Activated T-cell treated with anti-CD3 and anti-CD28 coated beads for 48 hours (primary cell): ENCODE measurements around the gene CCDC87.
"Not testable (repeated sequence)": the region's sequence is repeated elsewhere in the genome, so short reads cannot be mapped to it uniquely, and the experiment has no call there.

Source experiments
- DNase-seq: peaks from one replicate; pipeline ENCODE4 v3.0.0-alpha.2; 2020; ENCODE audit warnings: low read depth

CCDC87 gene

DNA sequence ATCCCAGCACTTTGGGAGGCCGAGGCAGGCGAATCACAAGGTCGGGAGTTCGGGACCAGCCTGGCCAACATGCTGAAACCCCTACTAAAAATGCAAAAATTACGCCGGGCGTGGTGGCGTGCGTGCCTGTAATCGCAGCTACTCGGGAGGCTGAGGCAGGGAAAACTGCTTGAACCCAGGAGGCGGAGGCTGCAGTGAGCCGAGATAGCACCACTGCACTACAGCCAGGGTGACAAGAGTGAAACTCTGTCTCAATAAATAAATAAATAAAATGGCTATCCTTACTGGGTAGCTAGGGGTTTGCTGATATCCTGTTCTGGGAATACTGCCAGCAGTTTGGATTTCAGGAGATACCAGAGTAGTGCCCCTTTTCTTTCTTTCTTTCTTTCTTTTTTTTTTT lies 21.2 kb upstream of the CCDC87 start:
- no peak for DNase-seq

DNA sequence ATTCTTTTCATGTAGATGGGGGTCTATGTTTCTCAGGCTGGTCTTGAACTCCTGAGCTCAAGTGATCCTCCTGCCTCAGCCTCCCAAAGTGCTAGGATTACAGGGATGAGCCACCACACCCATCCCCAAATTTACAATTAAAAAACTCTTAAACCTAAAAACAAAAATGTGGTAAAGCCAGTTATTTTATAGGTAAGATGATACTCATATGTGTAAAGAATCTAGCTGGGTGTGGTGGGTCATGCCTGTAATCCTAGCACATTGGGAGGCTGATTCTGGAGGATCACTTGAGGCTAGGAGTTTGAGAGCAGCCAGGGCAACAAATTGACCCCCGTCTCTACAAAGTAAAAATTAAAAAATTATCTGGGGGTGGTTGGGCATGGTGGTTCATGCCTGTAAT lies 19.6 kb upstream of the CCDC87 start:
- no peak for DNase-seq

DNA sequence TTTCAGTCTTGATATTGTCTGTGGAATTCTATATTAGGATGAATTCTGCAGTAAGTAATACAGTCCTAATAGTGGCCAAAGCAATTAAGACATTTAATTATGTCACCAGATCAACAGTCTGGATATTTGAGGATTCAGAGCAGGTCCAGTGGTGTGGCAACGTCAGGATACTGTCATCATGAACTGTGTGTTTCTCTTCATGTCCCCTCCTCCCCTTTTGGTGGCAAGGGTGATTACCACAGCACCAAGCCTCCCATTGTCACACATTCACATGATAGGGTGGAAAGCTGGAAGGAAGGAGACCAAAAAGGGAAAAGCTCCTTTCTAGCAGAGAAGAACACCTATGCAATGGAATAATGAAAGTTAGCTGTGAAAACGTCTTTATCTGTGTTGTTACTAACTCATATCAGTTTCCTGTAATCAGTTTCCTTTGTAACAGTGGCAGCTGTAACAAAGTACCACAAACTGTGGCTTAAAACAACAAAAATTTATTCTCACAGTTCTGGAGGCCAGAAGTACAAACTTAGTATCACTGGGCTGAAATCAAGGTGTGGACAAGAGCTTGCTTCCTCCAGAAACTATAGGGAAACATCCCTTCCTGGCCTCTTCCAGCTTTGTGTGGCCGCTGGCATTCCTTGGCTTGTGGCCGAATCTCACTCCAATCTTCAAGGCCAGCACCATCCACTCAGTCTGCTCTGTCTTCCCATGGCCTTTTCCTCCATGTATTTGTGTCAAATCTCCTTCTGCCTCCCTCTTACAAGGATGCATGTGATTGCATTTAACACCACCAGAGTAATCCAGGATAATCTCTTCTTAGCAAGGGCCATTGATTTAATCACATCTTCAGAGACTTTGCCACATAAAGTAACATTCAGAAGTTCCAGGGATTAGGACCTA lies 17.1 kb upstream of the CCDC87 start:
- DNase-seq = no peak

DNA sequence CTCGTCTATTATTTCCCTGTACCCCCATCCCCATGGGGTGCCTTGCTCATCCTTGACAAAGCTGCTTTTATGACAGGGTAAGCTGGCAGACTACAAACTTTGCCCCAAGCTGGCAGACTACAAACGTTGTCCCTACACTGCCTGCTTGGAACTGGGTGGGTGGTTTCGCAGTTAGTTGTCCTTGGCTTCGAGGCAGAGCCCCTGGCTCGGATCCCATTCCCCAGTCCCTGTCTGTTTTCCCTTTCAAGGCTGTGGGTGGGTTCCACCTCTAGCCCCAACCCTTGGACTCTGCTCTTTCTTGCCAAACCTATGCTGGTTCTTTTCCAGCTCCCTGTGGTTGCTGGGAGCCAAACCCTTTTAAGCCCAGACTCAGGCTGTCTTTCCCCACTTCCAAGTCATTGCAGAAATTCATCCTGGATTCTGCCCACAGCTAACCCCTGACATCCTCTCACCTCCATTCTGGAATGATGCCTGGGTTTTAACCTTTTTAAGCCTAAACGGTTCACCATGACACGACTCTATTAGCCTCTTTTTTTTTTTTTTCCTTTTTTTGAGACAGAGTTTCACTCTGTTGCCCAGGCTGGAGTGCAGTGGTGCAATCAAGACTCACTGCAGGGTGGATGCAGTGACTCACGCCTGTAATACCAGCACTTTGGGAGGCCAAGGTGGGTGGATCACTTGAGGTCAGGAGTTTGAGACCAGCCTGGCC lies 14.4 kb upstream of the CCDC87 start:
- DNase-seq = no peak

DNA sequence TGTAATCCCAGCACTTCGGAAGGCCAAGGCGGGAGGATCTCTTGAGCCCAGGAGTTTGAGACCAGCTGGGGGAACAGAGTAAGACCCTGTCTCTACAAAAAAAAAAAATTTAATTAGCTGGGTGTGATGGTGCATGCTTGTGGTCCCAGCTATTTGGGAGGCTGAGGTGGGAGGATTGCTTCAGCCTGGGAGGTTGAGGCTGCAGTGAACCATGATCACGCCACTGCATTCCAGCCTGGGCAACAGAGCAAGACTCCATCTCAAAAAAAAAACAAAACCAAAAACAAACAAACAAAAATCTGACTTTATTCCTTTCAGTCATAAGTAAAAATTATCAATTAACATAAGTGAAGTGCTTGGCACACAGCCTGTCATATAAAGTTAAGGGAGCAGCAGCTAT lies 13.7 kb upstream of the CCDC87 start:
- DNase-seq = not testable (repeated sequence)

DNA sequence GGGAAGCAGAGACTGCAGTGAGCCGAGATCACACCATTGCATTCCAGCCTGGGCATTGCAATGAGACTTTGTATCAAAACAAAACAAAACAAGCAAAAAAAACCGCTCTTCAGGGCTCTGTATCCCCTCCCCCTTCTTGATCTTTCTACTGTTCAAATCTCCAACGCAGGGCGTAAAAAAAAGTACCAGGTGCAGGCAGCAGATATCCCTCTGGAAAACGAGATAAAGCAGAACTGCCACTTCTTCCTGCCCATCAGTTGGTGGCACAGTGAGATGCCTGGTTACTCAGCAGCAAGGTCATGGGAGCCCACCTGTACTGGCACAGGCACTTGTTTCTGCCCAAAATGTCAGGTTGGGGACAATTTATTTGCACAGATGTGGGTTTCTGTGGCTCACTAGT lies 11.3 kb upstream of the CCDC87 start:
- DNase-seq = no peak

DNA sequence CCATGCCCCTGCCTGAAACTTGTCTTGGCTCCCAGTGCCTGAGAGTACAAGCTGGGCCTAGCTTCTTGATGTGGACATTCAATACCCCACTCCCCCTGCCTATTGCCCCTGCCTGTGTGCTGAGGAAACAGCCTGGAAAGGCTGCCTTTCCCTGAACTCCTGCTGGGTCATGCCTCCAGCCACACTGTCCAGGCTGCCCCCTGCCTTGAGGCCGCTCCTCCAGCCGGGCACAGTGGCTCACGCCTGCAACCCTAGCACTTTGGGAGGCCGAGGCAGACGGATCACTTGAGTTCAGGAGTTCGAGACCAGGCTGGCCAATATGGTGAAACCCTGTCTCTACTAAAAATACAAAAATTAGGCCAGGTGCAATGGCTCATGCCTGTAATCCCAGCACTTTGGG lies 10.2 kb upstream of the CCDC87 start:
- no peak for DNase-seq

DNA sequence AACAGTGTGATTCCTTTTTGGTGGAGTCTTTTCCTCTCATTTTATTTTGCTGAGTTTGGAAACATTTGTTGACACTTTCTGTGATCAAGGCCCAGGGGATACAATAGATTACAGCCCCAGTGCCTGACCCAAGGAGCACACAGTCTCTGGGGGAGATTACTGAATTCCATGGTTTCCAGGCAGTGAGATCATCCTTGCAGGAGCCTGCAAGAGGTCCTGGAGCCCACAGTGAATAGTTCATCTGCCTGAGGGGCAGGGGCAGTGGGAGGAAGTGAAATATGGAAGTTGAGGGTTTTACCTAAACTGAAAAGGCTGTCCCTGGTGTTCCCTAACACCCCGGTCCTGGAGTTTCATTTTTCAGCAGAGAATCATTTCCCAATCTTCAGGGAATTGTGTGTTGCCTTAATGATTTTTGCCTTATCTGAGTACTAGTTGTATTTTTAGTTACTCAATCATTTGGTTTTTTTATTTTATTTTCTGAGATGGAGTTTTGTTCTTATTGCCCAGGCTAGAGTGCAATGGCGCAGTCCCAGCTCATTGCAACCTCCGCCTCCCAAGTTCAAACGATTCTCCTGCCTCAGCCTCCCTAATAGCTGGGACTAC lies 7.9 kb upstream of the CCDC87 start:
- no peak for DNase-seq

DNA sequence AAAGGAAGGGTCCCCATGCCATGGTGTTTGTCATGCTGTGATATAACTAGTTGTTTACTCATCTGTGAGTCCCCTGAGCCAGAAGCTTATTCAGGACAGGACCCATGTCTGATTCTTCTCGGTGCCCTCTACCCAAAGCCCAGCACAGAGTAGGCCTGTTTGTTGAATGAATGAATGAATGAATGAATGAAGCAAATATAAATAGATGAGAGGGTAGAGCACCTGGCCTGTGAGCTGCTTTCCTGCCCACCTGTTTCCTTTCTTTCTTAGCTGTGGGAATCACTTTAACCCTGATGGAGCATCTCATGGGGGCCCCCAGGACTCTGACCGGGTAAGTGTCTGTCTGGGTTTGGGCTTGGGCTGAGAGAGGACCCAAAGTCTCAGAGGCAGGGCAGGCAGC lies 7.4 kb upstream of the CCDC87 start:
- no peak for DNase-seq

DNA sequence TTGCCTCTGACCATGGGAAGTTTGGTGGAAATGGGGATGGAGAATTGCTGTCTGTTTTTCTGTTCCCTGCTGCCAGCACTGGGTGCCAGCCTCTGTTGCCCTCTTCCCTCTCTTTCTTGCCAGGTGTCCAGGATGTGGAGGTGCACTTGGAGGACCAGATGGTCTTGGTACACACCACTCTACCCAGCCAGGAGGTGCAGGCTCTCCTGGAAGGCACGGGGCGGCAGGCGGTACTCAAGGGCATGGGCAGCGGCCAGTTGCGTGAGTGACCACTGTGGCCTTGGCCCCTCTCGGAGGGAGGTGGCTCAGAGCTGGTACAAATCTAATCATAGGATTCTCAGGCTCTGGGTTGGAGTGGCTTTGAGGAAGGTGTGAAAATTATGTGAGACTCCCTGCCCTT lies 6.1 kb upstream of the CCDC87 start:
- DNase-seq = no peak

DNA sequence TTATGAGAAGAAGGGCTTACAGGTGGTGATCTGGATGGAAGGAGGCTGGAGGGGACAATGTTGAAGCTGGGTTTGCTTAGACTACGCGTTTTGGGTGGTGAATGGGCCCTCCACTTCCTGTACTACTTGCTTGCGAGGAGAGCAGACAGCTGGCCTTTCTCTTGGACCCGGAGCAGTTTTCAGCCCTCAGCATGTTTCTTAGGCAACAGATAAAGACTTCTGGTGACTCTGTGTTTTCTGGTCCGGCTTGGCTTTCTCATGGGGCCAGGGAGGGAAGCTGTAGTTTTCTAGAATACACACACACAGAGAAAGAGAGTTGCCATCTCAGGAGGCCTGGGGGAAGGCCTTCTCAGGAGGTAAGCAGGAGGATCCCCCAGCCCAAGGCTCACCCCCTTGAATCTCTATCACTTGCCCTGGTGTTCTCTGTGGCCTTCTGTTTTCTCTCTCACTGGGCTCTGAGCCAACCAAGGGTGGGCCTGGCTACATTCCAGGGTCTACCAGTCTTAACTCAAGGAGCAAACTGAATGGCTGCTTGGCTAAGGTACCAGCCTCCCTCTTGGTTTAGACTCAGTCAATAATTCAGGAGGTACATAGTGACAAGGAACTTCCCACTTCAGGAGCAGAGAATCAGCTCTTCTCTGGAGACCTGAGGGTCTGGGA lies 2.5 kb upstream of the CCDC87 start:
- no peak for DNase-seq

DNA sequence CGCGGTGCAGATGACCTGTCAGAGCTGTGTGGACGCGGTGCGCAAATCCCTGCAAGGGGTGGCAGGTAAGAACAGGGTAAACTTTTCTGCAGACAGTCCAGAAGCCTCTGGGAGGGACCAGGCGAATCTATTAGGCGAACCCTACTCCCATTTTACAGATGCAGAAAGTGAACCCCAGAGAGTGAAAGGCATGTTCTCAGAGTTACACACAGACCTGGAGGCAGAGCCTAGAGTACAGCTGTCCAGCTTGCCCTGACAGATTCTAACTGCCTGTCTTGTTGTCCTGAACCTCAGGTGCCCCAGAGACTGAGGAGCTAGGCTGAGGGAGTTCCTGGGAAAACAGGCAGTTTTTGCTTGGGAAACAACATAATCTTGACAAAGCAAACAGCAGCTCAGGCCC lies 787 bp upstream of the CCDC87 start:
- DNase-seq = no peak

DNA sequence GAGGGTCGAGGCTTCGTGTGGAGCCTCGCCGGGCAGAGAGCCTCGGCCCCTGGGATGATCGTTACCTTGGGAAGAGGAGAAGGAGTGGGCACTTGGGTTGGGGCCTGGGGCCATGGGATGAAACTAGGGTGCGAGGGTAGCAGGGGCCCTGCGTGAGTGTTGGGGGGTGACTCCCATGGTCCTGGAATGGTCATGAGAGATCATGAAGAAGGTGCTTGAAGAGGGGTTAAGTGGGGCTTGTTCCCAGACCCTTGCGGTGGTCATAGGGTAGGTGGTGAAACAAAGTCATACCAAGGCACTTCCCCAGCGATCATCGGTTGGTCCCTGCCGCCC lies 406 bp upstream of the CCDC87 start:
- DNase-seq = no peak

DNA sequence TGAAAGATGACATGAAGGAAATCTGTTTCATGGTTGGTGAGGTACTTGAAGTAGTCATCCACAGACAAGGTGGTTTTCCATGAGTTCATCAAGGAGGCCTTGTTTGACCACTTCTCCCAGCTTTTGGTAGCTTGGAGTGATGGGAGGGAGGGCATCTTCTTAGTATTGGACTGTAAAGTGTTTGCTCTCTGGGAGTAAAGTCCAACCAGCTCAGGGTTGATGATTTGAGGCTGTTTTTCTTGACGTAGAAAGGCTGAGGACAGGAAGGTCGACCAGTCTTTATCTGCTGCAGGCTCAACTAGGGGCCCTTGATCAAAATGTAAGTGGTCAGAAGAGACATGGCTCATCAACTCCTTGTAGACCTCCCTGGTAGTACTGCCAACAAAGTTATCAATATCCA lies 1.7 kb downstream of the CCDC87 start:
- no peak for DNase-seq

DNA sequence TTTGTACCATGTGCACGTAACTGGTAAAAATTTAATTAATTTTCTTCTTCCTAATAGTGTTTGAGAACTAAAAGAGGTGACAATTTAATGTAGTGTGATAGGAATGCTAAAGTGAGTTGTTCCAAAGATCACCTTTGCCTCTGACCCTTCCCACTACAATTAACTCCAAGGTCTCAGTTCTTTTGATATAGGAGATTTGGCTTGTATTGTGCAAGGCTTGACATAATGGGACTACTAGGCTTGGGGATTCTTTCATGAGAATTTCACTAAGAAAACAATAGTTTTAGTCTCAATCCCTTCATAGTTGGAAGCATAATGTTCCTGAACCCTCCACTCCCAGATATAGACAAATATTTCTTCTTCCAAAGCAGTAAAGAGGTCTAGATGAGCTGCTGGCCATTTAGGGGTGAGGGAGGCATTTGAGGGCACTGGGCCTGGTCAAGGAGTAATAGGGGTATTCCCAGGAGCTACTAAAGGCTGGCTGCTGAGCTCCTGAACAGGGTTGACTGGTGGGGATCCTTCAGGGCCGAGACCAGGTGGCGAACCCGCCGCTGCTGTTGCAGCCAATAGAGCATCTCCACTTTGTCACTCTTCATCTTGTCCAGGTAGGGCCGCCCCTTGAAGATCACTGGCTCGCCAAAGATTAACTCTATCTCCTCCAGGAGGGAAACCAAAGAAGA lies 2.7 kb downstream of the CCDC87 start:
- no peak for DNase-seq

DNA sequence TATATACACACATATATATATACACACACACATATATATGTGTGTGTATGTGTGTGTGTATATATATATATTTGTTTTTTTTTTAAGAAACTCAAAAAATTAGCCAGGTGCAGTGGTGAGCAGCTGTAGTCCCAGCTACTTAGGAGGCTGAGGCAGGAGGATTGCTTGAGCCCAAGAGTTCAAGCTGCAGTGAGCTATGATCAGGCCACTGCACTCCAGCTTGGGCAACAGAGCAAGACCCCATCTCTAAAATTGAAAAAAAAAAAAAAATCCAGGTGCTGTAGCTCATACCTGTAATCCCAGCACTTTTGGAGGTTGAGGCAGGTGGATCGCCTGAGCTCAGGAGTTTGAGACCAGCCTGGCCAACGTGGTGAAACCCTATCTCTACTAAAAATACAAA lies 3.5 kb downstream of the CCDC87 start:
- not testable (repeated sequence) for DNase-seq

DNA sequence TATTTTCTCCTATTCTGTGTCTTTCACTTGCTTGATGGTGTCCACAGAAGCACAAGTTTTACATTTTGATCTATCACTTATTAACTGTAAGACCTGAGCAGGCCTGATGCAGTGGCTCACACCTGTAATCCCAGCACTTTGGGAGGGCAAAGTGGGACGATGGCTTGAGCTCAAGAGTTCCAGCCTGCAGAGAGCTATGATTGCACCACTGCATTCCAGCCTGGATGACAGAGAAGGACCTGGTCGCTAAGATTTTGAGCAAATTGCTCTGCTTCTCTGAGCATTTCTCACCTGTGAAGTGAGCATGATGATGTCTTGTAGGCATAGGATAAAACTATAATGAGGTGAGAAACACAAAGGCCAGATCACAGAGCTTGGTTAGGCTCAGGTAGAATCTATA lies 6.7 kb downstream of the CCDC87 start:
- no peak for DNase-seq

DNA sequence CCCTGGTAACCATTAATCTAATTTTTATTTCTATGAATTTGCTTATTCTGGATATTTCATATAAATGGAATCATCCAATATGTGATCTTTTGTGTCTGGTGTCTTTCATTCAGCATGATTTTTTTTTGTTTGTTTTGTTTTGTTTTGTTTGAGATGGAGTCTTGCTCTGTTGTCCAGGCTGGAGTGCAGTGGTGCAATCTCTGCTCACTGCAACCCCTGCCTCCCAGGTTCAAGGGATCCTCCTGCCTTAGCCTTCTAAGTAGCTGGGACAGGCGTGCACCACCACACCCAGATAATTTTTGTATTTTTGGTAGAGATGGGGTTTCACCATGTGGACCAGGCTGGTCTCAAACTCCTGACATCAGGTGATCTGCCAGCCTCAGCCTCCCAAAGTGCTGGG lies 7.4 kb downstream of the CCDC87 start:
- DNase-seq = not testable (repeated sequence)

DNA sequence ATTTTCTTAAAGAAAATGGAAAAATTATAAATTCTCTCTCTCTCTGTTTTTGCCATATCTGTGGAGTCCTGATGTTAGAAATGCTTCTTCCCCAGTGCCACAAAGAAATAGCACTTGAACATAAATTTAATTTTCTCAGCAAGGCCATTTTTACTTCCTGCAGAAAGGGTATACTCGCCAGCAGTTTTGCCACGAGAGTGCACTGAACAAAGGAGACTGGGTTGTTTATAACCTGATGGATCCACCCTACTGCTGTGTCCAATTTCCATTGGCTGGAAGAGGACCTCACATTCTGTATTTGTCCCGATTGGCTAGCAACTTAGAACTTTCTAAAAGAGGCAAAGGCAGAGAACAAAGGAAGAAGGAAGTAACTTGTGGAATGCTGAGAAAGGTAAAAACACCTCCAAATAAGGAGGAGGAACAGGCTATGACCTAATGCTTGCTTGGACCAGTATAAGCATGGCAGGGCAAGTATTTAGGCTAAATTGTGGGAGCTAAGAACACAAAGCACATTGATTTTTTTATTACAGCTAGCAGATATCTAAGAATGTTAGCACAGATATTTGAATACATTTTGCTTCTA lies 10.2 kb downstream of the CCDC87 start:
- not testable (repeated sequence) for DNase-seq

DNA sequence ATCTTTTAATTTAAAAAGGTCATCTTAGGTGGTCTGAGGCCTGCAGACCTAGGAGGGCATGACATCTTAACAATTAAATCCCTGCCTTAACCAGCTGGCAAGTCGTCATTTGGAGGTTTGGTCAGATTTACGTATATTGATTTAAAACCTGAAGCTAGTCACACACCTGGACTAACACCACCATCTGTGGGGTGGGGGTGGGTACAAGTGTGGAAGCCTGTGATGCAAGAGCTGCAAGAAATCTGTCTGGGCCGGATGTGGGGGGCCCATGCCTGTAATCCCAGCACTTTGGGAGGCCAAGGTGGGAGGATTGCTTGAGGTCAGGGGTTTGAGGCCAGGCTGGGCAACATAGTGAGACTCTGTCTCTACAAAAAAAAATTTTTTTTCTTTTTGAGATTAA lies 11.6 kb downstream of the CCDC87 start:
- DNase-seq = no peak

DNA sequence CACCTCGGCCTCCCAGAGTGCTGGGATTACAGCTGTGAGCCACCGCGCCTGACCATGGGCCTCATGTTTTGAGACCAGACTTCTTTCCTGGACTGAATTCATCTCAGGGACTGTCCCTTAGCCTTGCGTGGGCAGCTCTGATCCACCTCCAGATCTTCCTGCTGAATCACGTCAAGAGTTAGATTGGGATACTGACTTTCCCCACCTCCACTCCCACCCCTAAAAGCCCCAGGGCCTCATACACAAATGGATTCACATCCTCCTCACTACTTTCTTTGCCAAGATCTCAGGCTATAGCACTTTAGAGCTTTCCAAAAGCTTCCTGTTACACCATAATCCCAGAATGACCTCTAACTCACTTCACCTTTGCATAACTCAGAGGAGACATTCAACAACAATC lies 12.1 kb downstream of the CCDC87 start:
- DNase-seq = no peak
